D721Med (cell line): ENCODE results near the gene SOD3.

Experiments used
- DNase-seq: peaks from one replicate; pipeline ENCODE4 v3.0.0; 2011; ENCODE audit warnings: low spot score; ENCODE audit not compliant: insufficient read length
- FAIRE-seq: peaks from 2 replicates; lab custom pipeline; 2011; peaks lifted over from hg19 to GRCh38; lab: Jason Lieb, UNC
- TF ChIP-seq, protein P1 (sequence below): IDR thresholded peaks from 2 replicates; pipeline ENCODE4 v1.5.1; 2012; ENCODE audit warnings: mild to moderate bottlenecking, control low read depth; ENCODE audit not compliant: insufficient read depth; ENCODE audit errors: missing control alignments

Gene SOD3, protein sequence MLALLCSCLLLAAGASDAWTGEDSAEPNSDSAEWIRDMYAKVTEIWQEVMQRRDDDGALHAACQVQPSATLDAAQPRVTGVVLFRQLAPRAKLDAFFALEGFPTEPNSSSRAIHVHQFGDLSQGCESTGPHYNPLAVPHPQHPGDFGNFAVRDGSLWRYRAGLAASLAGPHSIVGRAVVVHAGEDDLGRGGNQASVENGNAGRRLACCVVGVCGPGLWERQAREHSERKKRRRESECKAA

GRCh38 chr4:24794916-24795665 lies at the start of gene SOD3:
TSS of gene SOD3 (plus strand) at chr4:24795573. CDS start at chr4:24799522, 3,949 bp downstream.
- FAIRE-seq: no peak

GRCh38 chr4:24747234-24747975 lies 48.0 kb upstream of the SOD3 start:
- TF ChIP-seq, protein P1, sequence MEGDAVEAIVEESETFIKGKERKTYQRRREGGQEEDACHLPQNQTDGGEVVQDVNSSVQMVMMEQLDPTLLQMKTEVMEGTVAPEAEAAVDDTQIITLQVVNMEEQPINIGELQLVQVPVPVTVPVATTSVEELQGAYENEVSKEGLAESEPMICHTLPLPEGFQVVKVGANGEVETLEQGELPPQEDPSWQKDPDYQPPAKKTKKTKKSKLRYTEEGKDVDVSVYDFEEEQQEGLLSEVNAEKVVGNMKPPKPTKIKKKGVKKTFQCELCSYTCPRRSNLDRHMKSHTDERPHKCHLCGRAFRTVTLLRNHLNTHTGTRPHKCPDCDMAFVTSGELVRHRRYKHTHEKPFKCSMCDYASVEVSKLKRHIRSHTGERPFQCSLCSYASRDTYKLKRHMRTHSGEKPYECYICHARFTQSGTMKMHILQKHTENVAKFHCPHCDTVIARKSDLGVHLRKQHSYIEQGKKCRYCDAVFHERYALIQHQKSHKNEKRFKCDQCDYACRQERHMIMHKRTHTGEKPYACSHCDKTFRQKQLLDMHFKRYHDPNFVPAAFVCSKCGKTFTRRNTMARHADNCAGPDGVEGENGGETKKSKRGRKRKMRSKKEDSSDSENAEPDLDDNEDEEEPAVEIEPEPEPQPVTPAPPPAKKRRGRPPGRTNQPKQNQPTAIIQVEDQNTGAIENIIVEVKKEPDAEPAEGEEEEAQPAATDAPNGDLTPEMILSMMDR: no peak
- FAIRE-seq: no peak
- no peak for DNase-seq

More at GRCh38 chr4:24794916-24795665, at the start of gene SOD3:
- no peak for DNase-seq
- TF ChIP-seq, protein P1: no peak

DNA sequence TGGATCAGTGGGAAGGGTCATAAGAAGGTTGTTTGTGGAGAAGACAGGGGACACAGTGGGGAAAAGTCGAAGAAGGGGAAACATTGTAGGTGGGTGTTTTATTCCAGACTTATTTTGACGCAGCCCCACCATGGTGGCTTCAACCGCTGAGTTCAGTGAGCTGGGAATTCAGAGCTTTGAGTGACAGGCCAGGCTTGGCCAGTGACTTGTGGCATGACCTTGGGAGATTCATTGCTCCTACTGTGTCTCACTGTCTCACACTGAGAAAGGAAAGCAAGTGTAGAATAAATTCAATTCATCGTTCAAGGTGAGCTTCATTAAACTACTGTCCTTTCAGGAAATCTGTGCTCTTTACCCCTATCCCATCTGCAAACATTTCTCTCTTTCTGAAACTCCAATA lies 47.4 kb upstream of the SOD3 start:
- no peak for FAIRE-seq
- no peak for DNase-seq
- TF ChIP-seq, protein P1: no peak

DNA sequence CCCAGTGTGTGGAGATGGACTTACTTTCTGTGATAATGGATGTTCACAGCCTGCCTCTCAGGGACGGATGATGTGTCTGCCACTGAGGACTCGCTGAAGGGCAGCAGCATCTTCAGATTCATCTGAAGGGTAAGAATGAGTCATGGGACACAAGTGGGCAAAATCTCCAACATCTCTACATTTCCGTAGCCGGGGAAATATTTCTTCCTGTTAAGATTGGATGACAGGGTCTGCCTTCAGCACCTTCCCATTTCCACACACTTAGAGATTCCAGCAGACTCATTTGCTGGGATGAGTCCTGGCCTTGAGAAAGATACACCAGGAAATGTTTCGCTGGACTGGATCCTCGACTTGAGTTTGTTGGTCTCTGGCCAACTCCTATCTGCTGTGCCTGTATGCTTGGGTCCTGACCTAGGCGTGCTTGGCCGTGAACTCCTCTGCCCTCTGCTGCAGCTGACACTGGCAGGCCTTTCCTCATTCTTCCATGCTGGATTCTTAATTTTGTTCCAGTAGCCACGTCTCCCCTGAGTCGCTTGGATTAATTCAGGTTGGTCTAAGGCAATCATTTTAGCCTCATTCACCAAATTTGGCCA lies 46.5 kb upstream of the SOD3 start:
- TF ChIP-seq, protein P1: no peak
- FAIRE-seq: no peak
- DNase-seq: no peak

DNA sequence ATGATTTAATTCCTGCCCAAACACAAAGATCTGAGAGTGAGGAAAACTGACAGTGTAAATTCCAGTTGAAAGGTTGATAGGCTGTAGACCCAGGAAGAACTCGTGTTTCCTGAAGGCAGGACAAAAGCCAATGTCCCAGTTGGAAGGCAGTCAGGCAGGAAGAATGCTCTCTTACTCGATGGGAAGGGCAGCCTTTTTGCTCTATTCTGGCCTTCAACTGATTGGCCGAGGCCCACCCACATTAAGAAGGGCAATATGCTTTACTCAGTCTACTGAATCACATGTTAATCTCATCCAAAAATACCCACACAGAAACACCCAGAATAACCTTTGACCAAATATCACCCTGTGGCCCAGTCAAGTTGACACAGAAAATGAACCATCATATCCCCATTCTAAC lies 45.3 kb upstream of the SOD3 start:
- DNase-seq (no peak), FAIRE-seq (no peak)
- TF ChIP-seq, protein P1: no peak

GRCh38 chr4:24751926-24752539 lies 43.3 kb upstream of the SOD3 start:
- TF ChIP-seq, protein P1: no peak
- no peak for FAIRE-seq
- no peak for DNase-seq
